ENCODE results near the gene RAPGEF5.

RAPGEF5 gene

GRCh38 chr7:22316914-22317313 is 40.0 kb downstream of the RAPGEF5 start:
- no peak for DNase-seq (ENCODE audit: low read depth in 2 of 2)

GRCh38 chr7:22307816-22308215 is 49.1 kb downstream of the RAPGEF5 start:
- no peak for DNase-seq (ENCODE audit: low read depth in 2 of 2)

- DNase-seq (ENCODE audit: low read depth in 2 of 2), result no peak
Observed at GRCh38 chr7:22305706-22306105, 51.2 kb downstream of the RAPGEF5 start.

- DNase-seq (ENCODE audit: low read depth in 2 of 2), result no peak
Observed at GRCh38 chr7:22302951-22303423, 54.0 kb downstream of the RAPGEF5 start.

- DNase-seq (ENCODE audit: low read depth in 2 of 2), result no peak
Observed at GRCh38 chr7:22302193-22302592, 54.8 kb downstream of the RAPGEF5 start.

GRCh38 chr7:22301790-22302189 is 55.2 kb downstream of the RAPGEF5 start:
- DNase-seq (ENCODE audit: low read depth in 2 of 2), result no peak

- DNase-seq (ENCODE audit: low read depth in 2 of 2), result no peak
Observed at GRCh38 chr7:22300839-22301238, 56.1 kb downstream of the RAPGEF5 start.

- no peak for DNase-seq (ENCODE audit: low read depth in 2 of 2)
Observed at GRCh38 chr7:22296916-22297315, 60.0 kb downstream of the RAPGEF5 start.

GRCh38 chr7:22296265-22296566 is 60.7 kb downstream of the RAPGEF5 start:
- DNase-seq (ENCODE audit: low read depth in 2 of 2), result no peak

GRCh38 chr7:22295402-22296264 is 61.3 kb downstream of the RAPGEF5 start:
- no peak for DNase-seq (ENCODE audit: low read depth in 2 of 2)

- no peak for DNase-seq (ENCODE audit: low read depth in 2 of 2)
Observed at GRCh38 chr7:22292531-22292930, 64.4 kb downstream of the RAPGEF5 start.

GRCh38 chr7:22291977-22292376 is 65.0 kb downstream of the RAPGEF5 start:
- DNase-seq (ENCODE audit: low read depth in 2 of 2), result no peak

- DNase-seq (ENCODE audit: low read depth in 2 of 2), result no peak
Observed at GRCh38 chr7:22288202-22288601, 68.8 kb downstream of the RAPGEF5 start.

- DNase-seq (ENCODE audit: low read depth in 2 of 2), result no peak
Observed at GRCh38 chr7:22287412-22287811, 69.5 kb downstream of the RAPGEF5 start.

- no peak for DNase-seq (ENCODE audit: low read depth in 2 of 2)
Observed at GRCh38 chr7:22286436-22286835, 70.5 kb downstream of the RAPGEF5 start.

GRCh38 chr7:22281481-22281880 is 75.5 kb downstream of the RAPGEF5 start:
- no peak for DNase-seq (ENCODE audit: low read depth in 2 of 2)

GRCh38 chr7:22280031-22280430 is 76.9 kb downstream of the RAPGEF5 start:
- DNase-seq (ENCODE audit: low read depth in 2 of 2), result no peak

GRCh38 chr7:22278660-22279059 is 78.3 kb downstream of the RAPGEF5 start:
- no peak for DNase-seq (ENCODE audit: low read depth in 2 of 2)

- no peak for DNase-seq (ENCODE audit: low read depth in 2 of 2)
Observed at GRCh38 chr7:22277375-22277774, 79.6 kb downstream of the RAPGEF5 start.

- no peak for DNase-seq (ENCODE audit: low read depth in 2 of 2)
Observed at GRCh38 chr7:22275661-22276060, 81.3 kb downstream of the RAPGEF5 start.

- DNase-seq (ENCODE audit: low read depth in 2 of 2), result no peak
Observed at GRCh38 chr7:22271311-22271710, 85.6 kb downstream of the RAPGEF5 start.

- DNase-seq (ENCODE audit: low read depth in 2 of 2), result no peak
Observed at GRCh38 chr7:22270371-22270770, 86.6 kb downstream of the RAPGEF5 start.

GRCh38 chr7:22269963-22270362 is 87.0 kb downstream of the RAPGEF5 start:
- DNase-seq (ENCODE audit: low read depth in 2 of 2), result no peak

GRCh38 chr7:22268884-22269421 is 88.0 kb downstream of the RAPGEF5 start:
- DNase-seq (ENCODE audit: low read depth in 2 of 2), result no peak

All from stimulated activated CD4-positive, alpha-beta T cell treated with anti-CD3 and anti-CD28 coated beads, Interleukin-1b, Interleukin-23, amount 100 ng/mL, for 4 hours (primary cell).